SU-DHL-6 (cell line): ENCODE data around the gene KCNMB2.

ENCODE experiments used
- CTCF ChIP-seq: fragments of 200-600 bp; sonication (generic); IDR thresholded peaks from one replicate; pipeline ENCODE4 v1.5.1; 2017; ENCODE audit warnings: antibody characterized with exemption, mild to moderate bottlenecking, low read length, moderate library complexity; ENCODE audit not compliant: insufficient read depth, poor library complexity, severe bottlenecking
- EZH2phosphoT487 ChIP-seq: fragments of 200-600 bp; sonication (generic), shearing (Covaris generic); conservative IDR thresholded peaks from 2 replicates; pipeline ENCODE4 v1.6.1; 2018; ENCODE audit warnings: mild to moderate bottlenecking, antibody characterized with exemption, low read length, moderate library complexity, mixed read lengths

- TF ChIP-seq CTCF = no peak
- no peak for TF ChIP-seq EZH2phosphoT487
Measured at GRCh38 chr3:178671791-178672190, 135.6 kb downstream of the KCNMB2 start.
